Epithelial cell of esophagus (primary cell): Measurements from ENCODE around the gene HAPLN2.

Experiments used
- DNase-seq: peaks from one replicate; pipeline ENCODE4 v3.0.0; 2010; ENCODE audit warnings: low read depth
- H3K4me3 ChIP-seq: 2 replicates; pipeline ENCODE4 v1.5.1; 2011; ENCODE audit warnings: mild to moderate bottlenecking, low read length, control low read depth
- CTCF ChIP-seq: IDR thresholded peaks from 2 replicates; pipeline ENCODE4 v1.5.1; 2011; ENCODE audit warnings: low read depth, mild to moderate bottlenecking, low read length, control low read depth, inconsistent platforms; ENCODE audit not compliant: insufficient read depth; ENCODE audit errors: missing control alignments

The HAPLN2 gene

GRCh38 chr1:156622581-156623297 lies 3.5 kb downstream of the HAPLN2 start:
- DNase-seq = no peak
- TF ChIP-seq CTCF = no peak
- no peak overlapping the region for H3K4me3 ChIP-seq

GRCh38 chr1:156623946-156624813 lies 5.0 kb downstream of the HAPLN2 start:
- peak; percentile 48 for DNase-seq
- H3K4me3 ChIP-seq = peak overlapping the region; percentile 15
- TF ChIP-seq CTCF = peak; percentile 37

- no peak for DNase-seq
- H3K4me3 ChIP-seq = no peak overlapping the region
Observed at GRCh38 chr1:156624814-156625435, 5.7 kb downstream of the HAPLN2 start.

GRCh38 chr1:156625436-156626078 lies 6.3 kb downstream of the HAPLN2 start:
- TF ChIP-seq CTCF = peak; percentile 79
- H3K4me3 ChIP-seq = no peak overlapping the region

More at GRCh38 chr1:156624814-156625435, 5.7 kb downstream of the HAPLN2 start:
- TF ChIP-seq CTCF = no peak

GRCh38 chr1:156626079-156626438 lies 6.8 kb downstream of the HAPLN2 start:
- DNase-seq = no peak
- TF ChIP-seq CTCF = no peak
- no peak overlapping the region for H3K4me3 ChIP-seq

More at GRCh38 chr1:156625436-156626078, 6.3 kb downstream of the HAPLN2 start:
- peak; percentile 47 for DNase-seq

GRCh38 chr1:156627313-156627880 lies 8.2 kb downstream of the HAPLN2 start:
- H3K4me3 ChIP-seq = no peak overlapping the region
- peak; percentile 51 for DNase-seq
- peak; percentile 62 for TF ChIP-seq CTCF
